ENCODE results near the gene PNMA1.

PNMA1 gene, protein sequence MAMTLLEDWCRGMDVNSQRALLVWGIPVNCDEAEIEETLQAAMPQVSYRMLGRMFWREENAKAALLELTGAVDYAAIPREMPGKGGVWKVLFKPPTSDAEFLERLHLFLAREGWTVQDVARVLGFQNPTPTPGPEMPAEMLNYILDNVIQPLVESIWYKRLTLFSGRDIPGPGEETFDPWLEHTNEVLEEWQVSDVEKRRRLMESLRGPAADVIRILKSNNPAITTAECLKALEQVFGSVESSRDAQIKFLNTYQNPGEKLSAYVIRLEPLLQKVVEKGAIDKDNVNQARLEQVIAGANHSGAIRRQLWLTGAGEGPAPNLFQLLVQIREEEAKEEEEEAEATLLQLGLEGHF

DNA sequence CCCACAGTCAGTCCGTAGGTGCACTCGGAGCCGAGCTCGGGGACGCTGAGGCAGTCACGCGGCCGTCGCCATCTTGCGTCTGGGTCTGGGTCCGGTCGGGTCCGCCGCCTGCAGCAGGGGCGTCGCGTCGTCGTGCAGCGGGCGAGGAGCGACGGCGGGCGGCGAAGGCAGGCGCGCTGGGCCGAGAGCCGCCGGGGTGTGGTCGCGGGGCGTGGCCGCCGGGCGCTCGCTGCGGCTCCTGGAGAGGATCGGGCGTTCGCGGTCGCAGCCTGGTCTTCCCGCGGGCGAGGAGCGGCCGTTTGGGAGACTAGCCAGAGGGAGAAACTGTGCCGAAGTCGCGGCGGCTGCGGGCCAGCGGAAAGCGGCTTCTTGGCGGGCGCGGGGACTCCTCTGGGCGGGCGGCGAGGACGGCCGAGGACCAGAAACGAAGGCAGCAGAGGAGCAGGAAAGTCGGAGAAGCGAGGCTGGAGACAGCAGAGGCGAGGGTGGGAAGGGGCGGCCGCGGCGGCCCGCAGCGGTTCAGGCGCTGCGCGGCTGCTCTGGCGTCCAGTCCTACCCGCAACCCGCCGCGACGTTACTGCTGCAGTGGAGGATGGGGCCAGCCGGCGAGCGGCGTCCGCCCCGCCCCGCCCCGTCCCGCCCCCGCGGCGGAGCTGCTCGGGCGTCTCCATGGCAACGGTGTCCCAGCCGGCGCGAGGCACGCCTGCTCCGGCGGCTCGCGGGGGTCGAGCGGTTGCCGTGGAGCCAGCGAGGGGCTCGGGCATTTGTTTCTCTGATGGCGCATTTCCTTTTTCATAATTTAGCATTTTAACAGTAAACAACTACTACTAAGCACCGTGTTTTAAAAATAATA is at the start of gene PNMA1:
PNMA1 (minus strand) TSS at position 582 of the 853 bp plus-strand sequence. CDS start 745 bp downstream, outside the sequence.
- DNase-seq, result peak; percentile 59

DNA sequence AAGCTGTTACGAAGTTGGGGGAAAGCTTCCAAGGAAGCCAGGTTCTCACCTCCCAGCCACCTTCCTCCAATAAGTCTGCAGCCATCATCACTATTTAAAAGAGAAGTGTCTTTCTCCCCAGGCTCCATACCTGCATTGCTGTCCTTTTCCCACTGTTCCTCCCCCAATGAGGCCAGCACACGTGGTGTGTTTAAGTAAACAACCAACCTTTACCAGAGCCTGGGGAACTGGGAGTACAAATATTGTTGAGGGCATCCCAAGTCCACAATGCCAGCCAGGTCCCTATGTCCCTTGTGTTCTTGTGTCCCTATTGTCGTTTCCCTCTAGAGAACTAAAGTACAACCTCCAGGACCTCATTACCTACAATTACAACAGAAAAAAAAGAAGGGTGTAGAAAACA is 49.2 kb upstream of the PNMA1 start:
- no peak for DNase-seq

DNA sequence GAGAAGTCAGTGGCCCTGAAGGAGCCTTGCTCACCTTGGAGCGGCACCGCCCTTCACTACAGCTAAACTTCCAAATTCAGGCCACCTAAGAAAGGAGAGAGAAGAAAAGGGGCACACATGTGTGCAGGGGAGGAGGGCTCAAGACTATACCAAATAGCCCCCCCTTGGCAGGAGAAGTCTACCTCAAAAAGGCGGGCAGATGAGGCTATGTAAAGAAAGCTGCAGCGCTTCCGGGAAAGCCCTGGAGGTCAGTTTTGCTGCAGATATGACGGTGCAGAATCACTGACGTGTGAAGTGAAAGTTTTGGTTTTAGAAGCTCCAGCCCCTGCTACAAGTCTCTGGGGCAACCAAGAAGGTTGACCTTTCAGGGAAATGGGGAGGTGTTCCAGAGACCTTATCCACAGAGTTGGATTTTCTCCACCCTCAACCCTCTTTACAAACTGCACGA is 48.2 kb upstream of the PNMA1 start:
- no peak for DNase-seq

DNA sequence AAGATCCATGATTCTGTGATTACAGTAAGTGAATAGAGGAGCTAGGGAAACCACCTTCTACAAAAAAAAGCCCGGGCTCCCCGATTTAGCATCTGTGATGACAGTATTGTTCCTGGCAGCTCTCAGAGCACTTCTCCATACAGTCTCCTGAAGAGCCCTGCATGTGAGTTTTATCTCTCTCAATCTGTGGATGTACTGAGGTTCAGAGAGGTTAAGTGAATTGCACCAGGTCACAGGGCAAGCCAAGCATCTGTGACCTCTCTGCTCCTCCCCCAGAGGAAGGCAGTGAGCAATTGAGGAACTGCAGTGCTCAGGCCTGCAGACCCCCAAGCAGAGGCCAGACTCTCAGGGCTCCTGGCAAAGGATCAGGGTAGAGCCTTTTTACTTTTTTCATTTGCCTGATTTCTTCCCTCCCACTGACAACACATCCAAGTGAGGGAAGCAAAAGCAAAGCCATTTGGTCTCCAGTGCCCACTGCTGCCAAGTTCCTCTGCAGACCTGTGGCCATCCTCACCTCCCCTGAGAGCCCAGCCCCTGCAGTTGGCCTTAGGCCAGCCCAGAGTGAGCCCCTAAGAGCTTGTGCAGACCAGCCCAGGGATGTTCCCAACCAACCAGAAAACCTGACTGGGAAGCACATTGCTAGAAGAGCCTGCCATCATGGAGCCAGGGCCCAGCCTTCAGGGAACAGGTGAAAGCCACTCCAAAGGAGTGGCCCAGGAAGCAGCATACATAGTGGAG is 47.6 kb upstream of the PNMA1 start:
- no peak for DNase-seq

DNA sequence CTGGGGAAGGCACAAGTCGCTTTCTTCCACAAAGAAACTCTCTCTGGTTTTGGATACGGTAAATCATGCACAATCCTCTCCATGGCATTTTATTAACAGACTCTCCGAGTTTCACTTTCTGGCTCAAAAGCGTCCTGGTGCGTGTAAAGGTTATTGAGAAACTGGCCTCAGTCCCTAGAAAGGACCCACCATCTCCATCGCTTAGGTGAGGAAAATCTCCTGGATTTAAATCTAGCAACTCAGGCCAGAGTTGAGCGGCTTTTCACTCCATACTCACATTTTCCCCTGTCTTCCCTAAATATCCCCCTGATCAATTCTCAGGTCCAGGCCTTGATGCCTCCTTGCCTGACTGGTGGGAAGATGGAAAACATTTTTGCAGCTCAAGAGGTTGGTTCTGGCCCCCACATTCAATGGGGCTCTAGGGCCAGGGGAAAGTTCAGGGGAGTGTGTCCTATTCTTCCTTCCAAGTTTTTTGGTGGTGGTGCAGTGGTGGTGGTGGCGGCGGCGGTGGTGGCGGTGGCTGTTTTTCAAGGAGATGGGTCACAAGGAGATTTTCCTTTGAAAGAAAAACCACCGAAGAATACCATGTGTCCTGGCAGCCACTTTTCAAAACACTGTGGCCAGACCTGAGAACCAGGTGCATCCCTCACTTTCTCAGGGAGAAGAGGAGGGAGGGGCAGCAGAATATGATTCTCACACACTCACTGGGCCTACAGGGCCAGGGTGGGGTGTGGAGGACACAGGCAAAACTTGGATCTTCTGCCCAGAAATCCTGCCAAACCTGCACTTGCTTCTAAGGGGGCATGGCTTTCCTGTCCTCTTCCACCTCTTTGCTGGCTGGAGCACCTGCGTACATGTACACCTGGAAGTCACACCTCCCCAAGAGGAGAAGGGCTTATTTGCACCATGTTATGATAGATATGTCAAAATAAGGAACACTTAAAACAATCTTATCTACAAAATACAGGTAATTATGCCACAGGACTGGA is 46.7 kb upstream of the PNMA1 start:
- no peak for DNase-seq

DNA sequence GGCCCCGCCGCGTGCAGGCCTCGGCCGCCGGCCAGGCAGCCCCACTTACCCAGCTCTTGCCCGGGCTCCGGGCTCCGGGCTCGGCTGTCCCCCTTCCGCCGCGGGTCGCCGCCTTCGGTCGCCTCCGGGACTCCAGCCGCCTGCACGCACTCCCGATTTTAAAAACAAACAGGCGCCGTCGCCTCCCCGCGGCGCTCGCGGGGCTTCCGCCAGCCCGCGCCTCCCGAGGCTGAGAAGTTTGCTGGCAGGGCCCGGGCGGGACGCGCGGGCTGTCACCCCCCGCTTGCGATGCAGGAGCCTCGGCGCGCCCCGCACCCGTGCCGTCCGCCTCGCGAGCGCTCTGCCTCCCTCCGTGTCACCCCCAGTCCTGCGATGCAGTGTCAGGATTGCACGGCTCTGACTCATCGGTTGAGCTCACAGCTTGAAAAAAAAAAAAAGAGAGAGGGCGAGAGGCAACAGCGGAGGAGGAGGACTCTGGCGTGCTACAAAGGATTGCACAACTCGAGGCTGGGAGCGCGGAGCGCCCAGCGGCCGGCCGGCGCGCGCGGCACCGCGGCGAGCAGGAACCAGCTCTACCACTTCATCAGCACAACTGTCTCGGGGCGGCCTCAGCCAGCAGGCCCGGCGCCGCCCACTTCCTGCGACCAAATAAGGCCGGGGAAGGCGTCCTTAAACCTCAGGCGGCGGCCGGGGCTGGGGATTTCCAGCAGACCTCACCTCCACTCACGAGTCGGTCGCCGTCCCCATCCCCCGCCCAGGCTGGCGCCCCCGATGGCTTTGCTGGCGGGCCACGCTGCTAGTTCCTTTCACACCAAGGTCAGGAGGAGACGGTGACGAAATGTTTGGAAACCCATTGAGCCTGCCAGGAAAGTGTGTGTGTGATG is 45.8 kb upstream of the PNMA1 start:
- DNase-seq, result peak; percentile 88

DNA sequence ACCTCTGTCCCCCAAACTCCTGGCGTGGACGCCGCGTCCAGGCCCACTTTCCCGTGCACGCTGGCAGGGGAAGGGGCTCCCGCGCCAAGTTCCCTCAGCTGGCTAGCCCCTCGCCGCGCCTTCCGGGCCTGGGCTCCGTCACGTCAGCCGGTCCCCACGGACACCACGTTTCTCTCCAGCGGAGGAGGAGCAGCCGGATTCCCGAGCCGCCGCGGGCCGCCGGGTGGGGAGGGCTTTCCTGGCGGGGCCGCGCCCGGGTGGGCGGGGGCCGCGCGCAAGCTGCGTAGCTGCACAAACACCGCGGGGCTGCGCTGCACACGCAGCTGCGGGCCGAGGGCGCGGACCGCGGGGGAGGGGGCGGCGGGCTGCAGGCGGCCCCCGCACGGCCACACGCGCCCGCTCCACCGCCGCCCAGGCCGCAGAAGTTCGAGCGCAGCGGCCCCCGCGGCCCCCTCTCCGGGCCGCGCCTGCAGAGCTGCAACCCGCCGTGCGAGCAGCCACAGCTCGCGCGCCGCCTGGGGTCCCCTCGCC is 45.1 kb upstream of the PNMA1 start:
- DNase-seq, result no peak

DNA sequence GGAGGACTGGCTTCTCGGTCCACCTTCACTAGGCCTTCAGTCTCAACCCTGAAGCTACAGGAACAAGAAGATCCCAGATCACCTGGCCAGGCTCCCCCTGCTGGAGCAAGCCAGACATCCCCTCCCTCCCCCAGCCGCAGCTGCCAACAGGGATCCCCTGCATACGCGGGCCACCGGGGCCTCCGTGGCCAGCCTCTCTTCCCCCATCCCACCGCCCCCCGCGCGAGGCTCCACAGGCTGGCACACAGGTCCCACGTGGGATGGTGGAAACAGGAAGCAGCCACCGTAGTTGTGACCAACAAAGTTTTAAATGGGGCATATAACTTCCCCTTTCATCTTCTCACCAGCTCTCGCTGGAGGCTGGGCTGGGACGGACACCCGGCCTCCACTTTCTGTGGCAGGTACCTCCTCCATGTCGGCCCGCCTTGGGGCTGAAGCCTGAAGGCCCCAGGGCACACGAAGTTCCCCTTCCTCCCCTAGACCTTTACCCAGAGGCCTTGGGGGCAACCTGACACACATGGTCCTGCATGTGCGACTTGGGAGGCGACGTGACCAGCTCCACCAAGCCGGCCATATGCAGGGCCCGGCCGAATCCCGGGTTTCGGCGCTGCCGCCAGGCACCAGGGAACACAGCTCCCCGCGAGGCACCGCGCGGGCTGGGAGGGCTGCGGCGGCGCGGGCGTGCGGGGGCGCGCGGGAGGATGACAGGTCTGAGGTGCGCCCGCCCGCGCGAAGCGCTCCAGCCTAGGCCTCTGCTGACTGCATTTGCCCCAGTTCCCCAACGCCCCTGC is 44.4 kb upstream of the PNMA1 start:
- peak; percentile 69 for DNase-seq

DNA sequence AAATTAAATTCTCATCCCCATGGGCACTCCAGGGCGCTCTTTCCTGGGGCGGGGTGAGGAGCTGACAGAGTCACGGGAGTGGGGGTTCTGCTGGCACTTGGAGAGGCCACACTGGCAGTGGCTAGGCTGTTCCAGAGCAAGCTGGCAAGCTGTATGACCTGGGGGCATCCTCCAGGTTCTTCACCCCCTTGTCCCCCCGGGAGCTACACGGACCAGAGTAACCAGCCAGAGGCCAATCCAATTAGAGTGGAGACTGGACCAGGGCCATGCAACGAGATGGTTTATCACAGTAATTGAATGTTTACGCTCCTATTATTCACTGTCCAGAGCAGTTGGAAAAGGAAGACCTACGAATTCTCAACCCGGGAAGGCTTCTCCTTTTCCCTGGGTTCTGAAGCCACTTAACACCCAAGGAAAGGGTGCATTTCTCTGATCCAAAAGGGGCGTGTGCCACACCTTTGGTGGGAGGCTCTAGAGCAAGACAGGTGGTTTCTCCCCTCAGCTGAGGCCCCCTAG is 43.8 kb upstream of the PNMA1 start:
- no peak for DNase-seq

DNA sequence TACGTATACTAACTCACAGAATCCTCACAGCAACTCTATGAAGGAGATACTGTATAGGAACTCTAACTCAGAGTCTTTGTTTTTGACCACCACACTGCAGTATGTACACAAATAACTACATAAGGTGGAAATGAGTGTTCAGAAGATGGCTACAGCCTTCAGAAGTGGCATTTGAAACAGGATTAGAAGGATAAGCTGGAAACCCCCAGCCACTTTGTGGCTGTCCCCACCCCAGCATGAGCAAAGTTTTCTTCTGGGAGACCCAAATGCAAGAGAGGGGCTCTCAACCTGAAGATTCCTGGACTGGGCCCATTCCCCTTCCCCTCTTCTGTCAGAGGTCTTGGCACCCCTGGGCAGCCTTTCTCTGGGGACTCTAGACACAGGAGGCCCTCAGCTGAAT is 43.2 kb upstream of the PNMA1 start:
- DNase-seq, result no peak

DNA sequence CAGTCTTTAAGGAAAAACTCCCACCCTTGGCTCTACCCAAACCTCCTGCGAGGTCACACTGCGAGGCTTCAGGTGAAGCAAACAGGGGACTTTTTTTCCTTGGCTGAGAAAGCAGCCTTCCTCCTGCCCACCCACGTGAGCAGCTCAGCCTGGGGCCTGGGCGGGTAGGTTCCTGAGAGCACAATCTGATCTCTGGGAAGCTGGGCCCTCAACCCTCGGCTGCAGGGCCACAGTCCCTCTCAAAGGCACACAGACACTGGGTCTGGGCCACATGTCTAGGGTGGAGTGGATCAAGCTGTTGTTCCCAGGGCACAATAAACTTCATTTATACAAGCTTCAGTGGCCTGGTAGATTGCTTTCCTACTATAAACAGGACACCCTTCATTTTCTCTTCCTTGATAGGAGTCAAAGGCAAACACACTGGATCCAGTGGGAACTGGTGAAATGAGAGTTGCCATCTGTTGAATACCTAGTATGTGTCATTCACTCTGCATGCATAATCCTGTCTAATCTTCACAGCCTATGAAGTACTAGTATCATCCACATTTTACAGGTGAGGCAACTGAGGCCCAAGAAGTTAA is 41.3 kb upstream of the PNMA1 start:
- peak; percentile 19 for DNase-seq

DNA sequence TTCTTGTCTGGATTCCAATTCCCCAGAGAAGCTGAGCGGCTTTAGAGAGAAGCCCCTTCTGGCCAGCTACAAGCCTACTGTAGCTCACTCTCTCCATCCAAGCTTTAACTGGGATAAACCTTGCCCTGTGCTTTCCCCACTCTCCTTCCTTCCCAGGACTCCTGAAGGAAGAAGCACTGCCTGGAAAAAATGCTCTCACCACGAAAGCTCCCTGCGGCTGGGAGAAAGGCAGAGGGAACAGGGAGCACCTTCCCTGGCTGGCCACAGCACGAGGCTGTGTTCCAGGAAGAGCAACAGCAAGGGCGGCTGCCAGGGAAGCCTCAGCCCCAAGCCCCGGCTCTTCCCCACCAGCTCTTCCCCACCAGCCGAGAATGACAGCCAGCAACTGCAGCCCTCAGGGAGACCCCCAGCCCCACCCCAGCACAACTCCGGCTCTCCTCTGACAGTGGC is 40.8 kb upstream of the PNMA1 start:
- no peak for DNase-seq

DNA sequence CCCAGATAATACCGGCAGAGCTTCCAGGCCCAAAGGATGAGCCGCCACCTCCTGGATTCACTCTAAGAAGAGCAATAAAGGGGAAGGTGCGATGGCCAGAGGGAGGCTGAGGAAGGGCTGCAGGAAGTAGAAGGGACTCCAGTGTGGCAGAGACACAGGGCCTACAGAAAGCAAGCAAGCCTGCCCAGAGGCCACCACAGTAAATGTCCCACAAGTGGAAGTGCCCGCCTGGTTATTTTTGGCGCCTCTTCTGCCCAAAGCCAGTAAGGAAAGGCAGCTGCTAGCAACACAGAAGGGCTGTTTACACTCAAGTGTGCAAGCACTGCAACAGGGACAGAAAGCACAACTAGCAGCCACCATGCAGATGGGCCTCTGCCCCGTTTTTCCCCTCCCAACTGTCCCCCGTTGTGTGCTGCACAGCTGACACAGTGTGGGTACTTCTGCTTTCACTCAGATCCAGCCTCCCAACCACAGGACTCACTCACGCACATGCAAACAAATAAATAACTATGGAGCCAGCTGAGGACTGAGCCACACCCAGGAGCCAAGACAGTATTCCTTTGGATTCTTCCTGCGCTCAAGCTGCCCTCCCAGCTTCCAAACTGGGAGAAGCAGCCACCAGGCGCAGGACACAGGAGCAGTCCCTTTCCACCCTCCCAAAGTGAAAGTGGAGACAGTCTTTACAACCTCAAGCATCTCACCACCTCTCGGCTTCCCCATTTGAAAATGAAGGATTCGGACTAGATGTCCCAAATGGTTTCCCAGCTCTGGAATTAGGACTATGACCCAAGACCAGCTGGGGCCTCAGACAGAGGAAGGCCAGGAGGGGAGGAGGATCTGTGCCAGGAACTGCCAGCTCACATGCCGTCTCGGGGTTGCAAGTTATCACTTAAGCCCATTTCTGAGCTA is 40.0 kb upstream of the PNMA1 start:
- DNase-seq, result peak; percentile 65

DNA sequence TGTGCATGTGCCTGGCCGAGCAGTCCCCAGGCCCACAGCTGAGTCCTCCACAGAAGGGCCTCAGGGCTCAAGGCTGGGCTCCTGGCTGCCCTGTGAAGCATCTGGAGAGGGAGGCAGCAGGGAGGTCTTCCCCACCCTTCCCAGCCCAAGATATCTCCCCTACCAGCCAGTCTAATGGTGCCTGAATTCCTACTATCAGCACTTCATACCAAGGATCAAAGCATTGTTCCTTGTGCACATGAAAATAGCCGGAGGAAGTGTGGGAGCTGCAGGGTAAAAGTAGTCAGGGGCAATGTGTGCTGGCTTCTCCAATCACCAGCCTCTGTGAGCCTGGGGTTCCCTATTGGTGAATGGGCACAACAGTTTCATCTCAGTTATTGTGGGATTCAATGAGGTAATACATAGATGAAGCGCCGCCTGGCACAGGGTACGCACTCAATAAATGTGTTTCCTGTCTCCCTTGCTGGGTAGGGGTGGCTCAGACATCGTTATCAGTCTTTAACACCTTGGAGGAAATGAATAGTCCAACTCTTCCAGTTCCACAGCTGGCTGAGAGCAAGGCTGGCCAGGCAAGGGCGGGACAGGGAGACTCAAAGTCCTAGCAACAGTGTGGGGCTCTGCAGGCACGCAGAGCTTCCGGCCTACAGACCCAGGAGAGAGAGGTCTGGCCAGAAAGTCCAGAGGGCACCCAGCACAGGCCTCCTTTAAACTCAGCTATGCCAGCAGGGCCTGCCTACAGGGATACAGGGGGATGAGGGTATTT is 39.1 kb upstream of the PNMA1 start:
- DNase-seq, result peak; percentile 50

DNA sequence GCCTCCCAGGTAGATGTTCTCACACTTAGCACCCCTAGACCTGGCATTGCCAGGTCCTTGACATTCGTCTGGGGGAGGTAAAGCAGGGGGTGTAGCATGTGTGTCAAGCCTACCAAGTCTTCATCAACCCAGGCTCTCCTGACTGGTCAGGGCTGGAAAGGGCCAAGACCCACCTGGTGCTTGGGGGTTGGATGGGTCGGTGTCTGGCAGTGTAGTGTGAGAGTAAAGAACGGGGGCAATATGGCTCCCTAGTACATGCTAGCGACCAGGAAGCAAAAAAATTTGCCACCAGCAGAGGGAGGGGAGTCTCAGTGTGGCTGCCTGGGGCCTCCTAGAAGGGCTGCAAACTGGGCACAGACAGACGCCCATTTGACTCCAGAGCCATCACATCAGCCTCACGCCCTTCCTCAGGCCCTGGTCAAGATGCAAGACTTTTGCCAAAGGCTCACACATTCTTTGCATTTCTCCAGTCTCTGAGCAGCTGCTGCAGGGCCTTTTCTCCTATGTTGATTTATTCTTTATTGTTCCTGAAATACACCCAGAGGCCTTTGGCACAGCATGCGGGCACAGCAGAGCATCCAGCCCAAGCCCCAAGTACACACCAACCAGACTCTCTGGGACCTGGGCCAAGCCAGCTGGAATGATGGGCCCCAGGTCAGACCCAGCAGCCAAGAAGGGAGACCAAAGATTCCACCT is 38.3 kb upstream of the PNMA1 start:
- no peak for DNase-seq

DNA sequence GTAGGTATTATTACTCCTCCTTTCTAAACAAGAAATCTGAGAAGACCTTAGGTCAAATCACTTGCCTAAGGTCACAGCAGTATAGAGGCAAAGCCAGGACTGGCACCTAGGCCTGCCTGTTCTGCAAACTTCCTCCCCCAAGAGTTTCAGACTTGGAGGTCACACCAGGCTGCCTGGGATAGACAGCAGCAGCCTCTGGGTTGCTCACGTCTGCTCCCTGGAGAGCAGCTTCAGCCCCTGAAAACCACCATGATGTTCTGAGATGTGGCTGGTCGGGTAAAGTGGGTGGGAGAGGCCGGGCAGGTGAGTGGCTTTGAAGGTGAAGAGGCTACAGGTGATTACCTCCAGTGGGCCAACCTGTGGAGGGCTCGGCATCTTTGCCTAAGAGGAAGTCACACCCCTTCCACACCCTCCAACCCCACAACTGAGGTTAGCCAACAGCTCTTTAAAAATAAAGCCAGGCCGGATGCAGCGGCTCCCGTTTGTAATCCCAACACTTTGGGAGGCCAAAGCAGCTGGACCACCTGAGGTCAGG is 37.0 kb upstream of the PNMA1 start:
- no peak for DNase-seq

Data from KG1 (cell line).